BJ (cell line): ENCODE measurements around the gene STAT2. TPM values are rescaled to one million over a fixed set of nuclear protein-coding genes. Genes with fewer than 3 reads are reported as not detected.

Source experiments
- CTCF ChIA-PET: fragments of 350-600 bp; formaldehyde crosslinking; extraction: SDS; loops from one replicate; lab custom pipeline; 2021; ENCODE audit warnings: antibody characterized with exemption, inconsistent platforms; lab: Yijun Ruan, JAX
- POLR2A ChIA-PET: fragments of 300-600 bp; sonication (Branson Sonifier 250); formaldehyde crosslinking; extraction: SDS; loops from one replicate; lab custom pipeline; 2021; ENCODE audit warnings: antibody characterized with exemption; lab: Charles Lee
- DNase-seq: peaks from one replicate; pipeline ENCODE4 v3.0.0-alpha.2; 2011; ENCODE audit warnings: low read depth
- H3K27me3 ChIP-seq: 2 replicates; pipeline ENCODE4 v1.6.0; 2011; ENCODE audit warnings: low read length; ENCODE audit not compliant: control insufficient read depth, insufficient read depth
- H3K36me3 ChIP-seq: 2 replicates; pipeline ENCODE4 v1.5.1; 2011; ENCODE audit warnings: low read length; ENCODE audit not compliant: control insufficient read depth, insufficient read depth
- H3K4me3 ChIP-seq: 2 replicates; pipeline ENCODE4 v1.5.1; 2011; ENCODE audit warnings: low read depth, mild to moderate bottlenecking, control low read depth, low read length
- CTCF ChIP-seq: IDR thresholded peaks from 2 replicates; pipeline ENCODE4 v1.5.1; 2011; ENCODE audit warnings: low read depth, mild to moderate bottlenecking, control low read depth, inconsistent platforms, low read length, moderate library complexity; ENCODE audit not compliant: insufficient read depth
- polyA plus RNA-seq: library from polyadenylated mRNA; depleted of rRNA; stranded (reverse); fragments of >200 nt; gene quantifications from 2 replicates; pipeline ENCODE4 v1.2.3, GENCODE V29; 2011

STAT2 gene
- polyA plus RNA-seq, 1 experiment: 154 TPM

- ChIA-PET POLR2A (no interaction called here), CTCF (interaction anchor here (1.0 to 4.1 kb wide), 3 partner anchors 8 to 122 kb away, joined by 3 to 22 read pairs (median 4); no protein-coding TSS in a partner anchor)
- DNase-seq: no peak
- Histone ChIP-seq H3K27me3 (no peaks in the 10 kb centered on the region), H3K36me3 (no peaks in the 10 kb centered on the region; the same call in 1 of the 2 replicates), H3K4me3 (no peak overlapping the region)
- TF ChIP-seq CTCF: no peak
Observed at GRCh38 chr12:56361487-56362129, 1.7 kb upstream of the STAT2 start.

DNA sequence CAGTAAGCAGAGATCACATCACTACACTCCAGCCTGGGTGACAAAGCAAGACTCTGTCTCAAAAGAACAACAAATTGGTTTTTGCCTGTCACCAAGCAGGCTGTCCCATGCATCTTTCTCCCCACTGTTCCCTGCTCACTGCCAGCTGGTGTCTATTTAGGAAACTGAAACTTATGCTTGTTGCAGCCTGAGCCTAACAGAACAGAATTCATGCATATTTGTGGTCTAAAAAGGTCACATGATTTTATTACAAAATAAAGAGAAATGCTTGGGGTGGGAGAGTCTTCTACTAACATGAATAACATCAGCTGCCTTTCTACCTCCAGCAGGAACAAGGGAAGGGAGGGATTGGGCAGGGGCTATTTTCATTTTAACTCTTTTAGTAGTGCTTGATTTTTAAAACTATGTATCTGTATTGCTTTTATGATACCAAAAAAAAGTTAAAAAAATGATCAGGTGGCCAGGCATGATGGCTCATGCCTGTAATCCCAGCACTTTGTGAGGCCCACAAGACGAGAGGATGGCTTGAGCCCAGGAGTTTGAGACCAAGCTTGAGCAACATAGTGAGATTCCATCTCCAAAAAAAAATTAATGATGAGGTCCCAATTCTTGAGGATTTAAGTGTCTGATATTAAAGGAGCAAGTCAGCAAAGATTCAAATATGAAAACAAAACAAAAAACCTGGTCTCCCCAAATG, 923 bp downstream of the STAT2 start:
- ChIA-PET POLR2A (interaction anchor here (0.5 to 0.9 kb wide), 3 partner anchors 10 to 162 kb away, joined by 3 read pairs; no protein-coding TSS in a partner anchor), CTCF (interaction anchor here (0.7 to 2.1 kb wide), 5 partner anchors 10 to 167 kb away, joined by 3 to 10 read pairs (median 3); partner anchors contain the start of gene PAN2)
- no peak for TF ChIP-seq CTCF
- Histone ChIP-seq H3K36me3 (peaks cover 22% of the 10 kb centered on the region), H3K27me3 (no peaks in the 10 kb centered on the region), H3K4me3 (peak overlapping the region; percentile 58)
- DNase-seq: peak; percentile 74

- ChIA-PET POLR2A (no interaction called here), CTCF (interaction anchor here (1.0 to 1.1 kb wide), 2 partner anchors 9 kb away, joined by 3 read pairs; partner anchors contain the start of gene STAT2)
- TF ChIP-seq CTCF: no peak
- peaks cover 65% of the 10 kb centered on the region for H3K36me3 ChIP-seq
- H3K27me3 ChIP-seq: no peaks in the 10 kb centered on the region
- H3K4me3 ChIP-seq: no peak overlapping the region
- DNase-seq: no peak
Observed at GRCh38 chr12:56351325-56351724, 8.6 kb downstream of the STAT2 start.

DNA sequence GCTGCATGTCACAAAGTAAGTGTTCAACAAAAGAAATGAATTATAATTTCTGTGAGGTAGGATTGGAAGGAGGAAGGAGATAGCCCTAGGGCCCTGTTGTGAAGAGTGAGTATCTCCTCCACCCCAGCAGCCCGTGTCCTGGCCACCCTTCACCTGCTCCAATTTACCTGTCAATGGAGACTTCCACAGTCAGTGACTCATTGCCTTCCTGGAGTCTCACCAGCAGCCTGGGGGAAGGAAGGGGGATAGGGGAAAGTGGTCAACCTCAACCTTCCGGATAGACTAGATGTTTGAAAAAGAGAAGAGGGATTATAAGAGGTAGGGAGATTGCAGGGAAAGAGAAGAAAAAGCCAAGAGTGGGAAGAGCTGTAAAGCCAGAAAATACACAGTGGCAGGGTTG, 9.2 kb downstream of the STAT2 start:
- CTCF ChIA-PET: interaction anchor here (1.1 to 1.6 kb wide), 3 partner anchors 9 to 113 kb away, joined by 3 to 5 read pairs (median 4); partner anchors contain the start of gene STAT2

More for the DNA sequence above, 9.2 kb downstream of the STAT2 start:
- Histone ChIP-seq H3K36me3 (peaks cover 64% of the 10 kb centered on the region), H3K4me3 (no peak overlapping the region), H3K27me3 (no peaks in the 10 kb centered on the region)
- no peak for TF ChIP-seq CTCF
- DNase-seq: no peak
- POLR2A ChIA-PET: no interaction called here
